Left lung (tissue), 10 donors: ENCODE results near the gene NAPB. TPM values are rescaled to one million over a fixed set of nuclear protein-coding genes. Genes with fewer than 3 reads are reported as not detected.

Source experiments
- ATAC-seq: fragments of 200-7000 bp; cut with Tn5 transposase; one replicate; pipeline ENCODE4 v1.9.1; 2020; ENCODE audit warnings: moderate library complexity
- DNase-seq, 4 donors: peaks; one replicate each; pipeline ENCODE4 v3.0.0-alpha.2; 2013 to 2020
- H3K27ac ChIP-seq, 2 donors: fragments of 200-600 bp; sonication (generic) in 1 of 2; one replicate each; pipeline versions ENCODE4 v1.5.0 to v1.8.0; 2020 to 2021
- H3K27me3 ChIP-seq, 2 donors: fragments of 200-600 bp; sonication (generic) in 1 of 2; one replicate each; pipeline versions ENCODE4 v1.5.0 to v1.8.0; 2020 to 2021
- H3K36me3 ChIP-seq, 2 donors: fragments of 200-600 bp; sonication (generic) in 1 of 2; one replicate each; pipeline versions ENCODE4 v1.5.0 to v1.8.0; 2020 to 2021
- H3K4me1 ChIP-seq, 2 donors: fragments of 200-600 bp; one replicate each; pipeline ENCODE4 v1.8.0; 2021
- H3K4me3 ChIP-seq, 2 donors: fragments of 200-600 bp; sonication (generic) in 1 of 2; one replicate each; pipeline versions ENCODE4 v1.5.0 to v1.8.0; 2020 to 2021; ENCODE audit warnings: mild to moderate bottlenecking in 1 of 2
- H3K9me3 ChIP-seq, 2 donors: fragments of 200-600 bp; sonication (generic) in 1 of 2; one replicate each; pipeline versions ENCODE4 v1.5.0 to v1.8.0; 2020 to 2021
- intact Hi-C, 2 donors: fragments of 100-400 bp; cut with DNase I; formaldehyde crosslinking; loops; one replicate each; pipeline versions ENCODE4 v1.11.2 to v1.14.2; 2022
- polyA plus RNA-seq, 6 donors: library from polyadenylated mRNA; unstranded; fragments of 120-200 nt; gene quantifications; one replicate each; pipeline ENCODE4 v1.2.1, GENCODE V29; 2013; ENCODE audit not compliant: insufficient read length in 6 of 6
- total RNA-seq, 2 donors: library from RNA; stranded (reverse); fragmentation: NEBNext Ultra II Directional; extraction: Animal tissue kit (Norgen Biotek cat#: 25700); gene quantifications; one replicate each; pipeline ENCODE4 v1.2.1, GENCODE V29; 2021
- TF ChIP-seq, protein P1 (sequence below), 2 donors: fragments of 200-600 bp; sonication (generic) in 1 of 2; IDR thresholded peaks; one replicate each; pipeline versions ENCODE4 v1.5.0 to v1.8.0; 2021; ENCODE audit warnings: antibody characterized with exemption in 2 of 2
- donor health status: DM: no; HTN: yes; CAD: no.
- donor health status: DM: no; HTN: no; CAD: no.

NAPB gene
- total and polyA plus RNA-seq, 8 donors: 8.7 to 27.1 (median 23.1) TPM

DNA sequence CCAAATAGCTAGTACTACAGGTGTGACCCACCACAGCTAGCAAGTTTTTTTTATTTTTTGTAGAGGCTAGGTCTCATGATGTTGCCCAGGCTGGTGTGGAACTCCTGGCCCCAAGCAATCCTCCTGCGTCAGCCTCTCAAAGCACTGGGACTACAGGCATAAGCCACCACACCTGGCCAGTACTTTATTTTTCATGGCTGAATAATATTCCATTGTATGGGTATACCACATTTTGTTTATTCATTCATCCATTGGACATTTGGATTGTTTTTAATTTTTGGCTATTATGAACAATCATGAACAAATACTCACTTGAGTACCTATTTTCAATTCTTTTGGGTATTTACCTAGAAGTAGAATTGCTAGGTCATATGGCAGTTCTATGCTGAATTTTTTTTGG, 77.7 kb downstream of the NAPB start:
- TF ChIP-seq, protein P1, sequence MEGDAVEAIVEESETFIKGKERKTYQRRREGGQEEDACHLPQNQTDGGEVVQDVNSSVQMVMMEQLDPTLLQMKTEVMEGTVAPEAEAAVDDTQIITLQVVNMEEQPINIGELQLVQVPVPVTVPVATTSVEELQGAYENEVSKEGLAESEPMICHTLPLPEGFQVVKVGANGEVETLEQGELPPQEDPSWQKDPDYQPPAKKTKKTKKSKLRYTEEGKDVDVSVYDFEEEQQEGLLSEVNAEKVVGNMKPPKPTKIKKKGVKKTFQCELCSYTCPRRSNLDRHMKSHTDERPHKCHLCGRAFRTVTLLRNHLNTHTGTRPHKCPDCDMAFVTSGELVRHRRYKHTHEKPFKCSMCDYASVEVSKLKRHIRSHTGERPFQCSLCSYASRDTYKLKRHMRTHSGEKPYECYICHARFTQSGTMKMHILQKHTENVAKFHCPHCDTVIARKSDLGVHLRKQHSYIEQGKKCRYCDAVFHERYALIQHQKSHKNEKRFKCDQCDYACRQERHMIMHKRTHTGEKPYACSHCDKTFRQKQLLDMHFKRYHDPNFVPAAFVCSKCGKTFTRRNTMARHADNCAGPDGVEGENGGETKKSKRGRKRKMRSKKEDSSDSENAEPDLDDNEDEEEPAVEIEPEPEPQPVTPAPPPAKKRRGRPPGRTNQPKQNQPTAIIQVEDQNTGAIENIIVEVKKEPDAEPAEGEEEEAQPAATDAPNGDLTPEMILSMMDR (IDR thresholded peaks at IDR 0.05): no peak

DNA sequence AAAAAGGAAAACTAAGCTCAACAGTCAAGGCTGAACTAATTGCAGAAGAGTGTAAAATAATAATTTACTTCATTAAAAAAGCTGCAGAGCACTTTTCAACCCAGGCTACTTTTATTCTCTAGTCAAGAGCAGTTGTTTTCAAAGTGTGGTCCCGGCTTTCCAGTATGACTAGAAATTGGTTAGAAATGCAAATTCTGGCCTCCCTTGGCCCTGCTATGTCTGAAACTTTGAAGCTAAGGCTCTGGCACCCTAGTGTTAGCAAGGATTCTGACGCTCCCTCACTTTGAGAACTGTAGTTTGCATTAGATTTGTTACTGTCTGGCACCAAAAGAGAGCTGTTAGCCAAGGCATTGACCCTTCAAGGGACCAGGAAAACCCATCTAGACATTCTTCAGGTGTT, 80.2 kb downstream of the NAPB start:
- TF ChIP-seq, protein P1 (IDR thresholded peaks at IDR 0.05): no peak
- no peaks in the 10 kb centered on the region for H3K9me3 ChIP-seq
- DNase-seq: no peak
- intact Hi-C loops: loop anchor here in 1 of 2 donors (5.0 to 10.0 kb wide), 2 partner anchors 646 to 1004 kb away; no protein-coding TSS in a partner anchor
- H3K27ac ChIP-seq: no peak overlapping the region
- no peak for ATAC-seq
- no peak overlapping the region for H3K4me3 ChIP-seq
- H3K27me3 ChIP-seq: no peaks in the 10 kb centered on the region
- no peaks in the 10 kb centered on the region for H3K36me3 ChIP-seq
- no peaks in the 10 kb centered on the region for H3K4me1 ChIP-seq

More for the DNA sequence above, 77.7 kb downstream of the NAPB start:
- Histone ChIP-seq H3K4me1 (no peaks in the 10 kb centered on the region), H3K9me3 (no peaks in the 10 kb centered on the region), H3K36me3 (no peaks in the 10 kb centered on the region), H3K27me3 (no peaks in the 10 kb centered on the region), H3K4me3 (no peak overlapping the region), H3K27ac (no peak overlapping the region)
- no peak for DNase-seq
- intact Hi-C loops: loop anchor here in 1 of 2 donors (5.0 to 10.0 kb wide), 2 partner anchors 649 to 1006 kb away; no protein-coding TSS in a partner anchor
- ATAC-seq: no peak

DNA sequence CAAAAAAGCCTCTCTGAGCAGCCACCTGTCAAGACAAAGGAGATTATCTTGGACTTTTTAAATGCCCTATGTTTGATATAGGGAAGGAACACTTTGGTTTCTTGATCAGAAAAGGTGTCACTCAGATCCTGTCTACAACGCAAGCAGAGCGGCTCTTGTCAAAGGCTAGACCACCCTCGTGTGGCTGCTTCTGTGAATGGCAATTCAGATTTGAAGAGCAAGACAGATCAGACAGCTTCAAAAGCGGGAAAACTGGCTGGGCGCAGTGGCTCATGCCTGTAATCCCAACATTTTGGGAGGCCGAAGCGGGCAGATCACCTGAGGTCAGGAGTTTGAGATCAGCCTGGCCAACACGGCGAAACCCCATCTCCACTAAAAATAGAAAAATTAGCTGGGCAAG, 80.8 kb downstream of the NAPB start:
- no peak overlapping the region for H3K4me3 ChIP-seq
- no peak overlapping the region for H3K27ac ChIP-seq
- ATAC-seq (peak; percentile 92), DNase-seq (peak in 3 of 4 donors; percentile 53 to 81 (median 54))
- no peaks in the 10 kb centered on the region for H3K9me3 ChIP-seq
- H3K27me3 ChIP-seq: no peaks in the 10 kb centered on the region
- TF ChIP-seq, protein P1 (IDR thresholded peaks at IDR 0.05): peak; percentile 51 to 71
- no peaks in the 10 kb centered on the region for H3K36me3 ChIP-seq
- H3K4me1 ChIP-seq: no peaks in the 10 kb centered on the region
- intact Hi-C loops: loop anchor here in 1 of 2 donors (5.0 to 10.0 kb wide), 2 partner anchors 646 to 1003 kb away; no protein-coding TSS in a partner anchor

DNA sequence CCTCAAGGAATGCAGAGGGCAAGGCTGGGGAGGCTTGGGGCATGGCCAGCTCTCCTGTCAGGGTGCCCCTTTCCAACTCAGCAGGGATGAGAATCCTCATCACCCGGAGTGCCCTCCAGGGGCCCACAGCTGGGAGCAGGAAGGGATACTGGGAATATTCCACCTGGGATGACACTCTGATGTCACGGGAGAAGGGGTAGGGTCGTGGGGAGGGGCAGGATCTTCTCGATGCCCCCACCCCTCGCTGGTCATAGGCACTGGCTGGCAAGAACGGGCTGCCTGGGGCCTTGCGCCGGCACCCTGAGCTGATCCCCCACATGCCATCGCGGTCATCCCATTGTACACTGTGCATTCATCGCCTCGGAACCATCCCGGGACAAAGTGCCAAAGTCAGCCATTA, 81.3 kb downstream of the NAPB start:
- Histone ChIP-seq H3K9me3 (no peaks in the 10 kb centered on the region), H3K4me3 (no peak overlapping the region), H3K36me3 (no peaks in the 10 kb centered on the region), H3K27me3 (no peaks in the 10 kb centered on the region), H3K4me1 (no peaks in the 10 kb centered on the region), H3K27ac (no peak overlapping the region)
- TF ChIP-seq, protein P1 (IDR thresholded peaks at IDR 0.05): no peak
- intact Hi-C loops: loop anchor here in 1 of 2 donors (5.0 to 10.0 kb wide), 2 partner anchors 645 to 1003 kb away; no protein-coding TSS in a partner anchor
- DNase-seq: no peak
- ATAC-seq: no peak

DNA sequence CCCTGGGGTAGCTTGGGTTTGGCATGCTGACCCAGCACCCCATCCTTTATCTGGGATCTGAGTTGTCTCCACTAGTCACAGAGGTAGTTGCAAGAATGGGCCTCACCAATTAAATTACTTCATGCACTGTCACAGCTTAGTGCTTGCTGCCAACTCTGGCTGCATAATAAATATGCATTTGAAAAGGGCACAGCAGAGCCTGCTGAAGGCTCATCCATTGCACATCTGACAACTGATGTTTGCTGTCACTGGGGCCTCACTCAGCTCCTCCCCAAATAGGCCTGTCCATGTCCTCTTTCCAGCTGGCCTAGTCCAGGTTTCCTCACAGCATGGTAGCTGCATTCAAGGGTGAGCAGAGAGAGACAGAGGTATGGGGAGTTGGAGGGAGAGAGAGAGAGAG, 84.0 kb downstream of the NAPB start:
- no peaks in the 10 kb centered on the region for H3K27me3 ChIP-seq
- H3K4me1 ChIP-seq: no peaks in the 10 kb centered on the region
- H3K9me3 ChIP-seq: no peaks in the 10 kb centered on the region
- no peak for ATAC-seq
- TF ChIP-seq, protein P1 (IDR thresholded peaks at IDR 0.05): no peak
- no peak for DNase-seq
- intact Hi-C loops: no loop called here
- no peaks in the 10 kb centered on the region for H3K36me3 ChIP-seq
- H3K4me3 ChIP-seq: no peak overlapping the region
- no peak overlapping the region for H3K27ac ChIP-seq
